Progenitor cell of endocrine pancreas (in vitro differentiated cells): ENCODE measurements around the gene RNF128. TPM values are rescaled to one million over a fixed set of nuclear protein-coding genes. Genes with fewer than 3 reads are reported as not detected.

ENCODE experiments used
- DNase-seq: peaks from one replicate; pipeline ENCODE4 v3.0.0; 2021; ENCODE audit warnings: low spot score; ENCODE audit not compliant: unreplicated experiment
- H3K27ac Mint-ChIP-seq: 2 replicates; pipeline ENCODE4 v1.8.0; 2021; ENCODE audit warnings: mild to moderate bottlenecking, moderate library complexity, mixed read lengths
- H3K27me3 Mint-ChIP-seq: 2 replicates; pipeline ENCODE4 v1.8.0; 2021; ENCODE audit warnings: mixed read lengths
- H3K36me3 Mint-ChIP-seq: 2 replicates; pipeline ENCODE4 v1.8.0; 2022; ENCODE audit warnings: mixed read lengths; ENCODE audit not compliant: insufficient read depth
- H3K4me1 Mint-ChIP-seq: 2 replicates; pipeline ENCODE4 v1.8.0; 2021; ENCODE audit warnings: low read depth, mixed read lengths
- H3K4me3 Mint-ChIP-seq: 2 replicates; pipeline ENCODE4 v1.8.0; 2021; ENCODE audit warnings: low read depth, mild to moderate bottlenecking, moderate library complexity, mixed read lengths
- H3K9me3 Mint-ChIP-seq: 2 replicates; pipeline ENCODE4 v1.8.0; 2021; ENCODE audit warnings: low read depth, mixed read lengths
- CTCF ChIP-seq: fragments of 200-600 bp; sonication (generic); IDR thresholded peaks from one replicate; pipeline ENCODE4 v1.5.0; 2021; ENCODE audit warnings: antibody characterized with exemption, mild to moderate bottlenecking; ENCODE audit not compliant: unreplicated experiment
- total RNA-seq: library from RNA; stranded (reverse); gene quantifications from 2 replicates; pipeline ENCODE4 v1.2.1, GENCODE V29; 2021

Gene RNF128
- total RNA-seq, 1 donor from 2014 or later = 14.8 TPM

GRCh38 chrX:106710771-106711170 is 15.7 kb upstream of the RNF128 start:
- peaks cover 16% of the 10 kb centered on the region for H3K9me3 Mint-ChIP-seq
- H3K4me3 Mint-ChIP-seq = no peak overlapping the region
- H3K27me3 Mint-ChIP-seq = no peaks in the 10 kb centered on the region
- H3K36me3 Mint-ChIP-seq = peaks cover 3% of the 10 kb centered on the region
- peaks cover 5% of the 10 kb centered on the region for H3K4me1 Mint-ChIP-seq
- TF ChIP-seq CTCF = no peak
- no peak overlapping the region for H3K27ac Mint-ChIP-seq
- DNase-seq = no peak

- no peak overlapping the region for H3K4me3 Mint-ChIP-seq
These were observed 15.1 kb upstream of the RNF128 start for GRCh38 chrX:106711375-106711774.

GRCh38 chrX:106716004-106716403 is 10.5 kb upstream of the RNF128 start:
- Mint-ChIP-seq H3K9me3 (peaks cover 17% of the 10 kb centered on the region), H3K4me1 (peaks cover 26% of the 10 kb centered on the region), H3K4me3 (no peak overlapping the region), H3K27ac (peak overlapping the region; percentile 80), H3K27me3 (no peaks in the 10 kb centered on the region), H3K36me3 (peaks cover 5% of the 10 kb centered on the region)
- DNase-seq = no peak
- TF ChIP-seq CTCF = no peak

More at GRCh38 chrX:106711375-106711774, 15.1 kb upstream of the RNF128 start:
- Mint-ChIP-seq H3K36me3 (peaks cover 3% of the 10 kb centered on the region), H3K27me3 (no peaks in the 10 kb centered on the region), H3K9me3 (peaks cover 20% of the 10 kb centered on the region), H3K27ac (no peak overlapping the region), H3K4me1 (peaks cover 10% of the 10 kb centered on the region)
- no peak for TF ChIP-seq CTCF
- no peak for DNase-seq

- peaks cover 26% of the 10 kb centered on the region for H3K4me1 Mint-ChIP-seq
- H3K27me3 Mint-ChIP-seq = no peaks in the 10 kb centered on the region
- no peak for DNase-seq
- no peak overlapping the region for H3K4me3 Mint-ChIP-seq
- H3K9me3 Mint-ChIP-seq = peaks cover 16% of the 10 kb centered on the region
- H3K27ac Mint-ChIP-seq = peak overlapping the region; percentile 80
- peaks cover 5% of the 10 kb centered on the region for H3K36me3 Mint-ChIP-seq
- TF ChIP-seq CTCF = no peak
These were observed 10.0 kb upstream of the RNF128 start for GRCh38 chrX:106716463-106716862.

GRCh38 chrX:106718709-106719108 is 7.8 kb upstream of the RNF128 start:
- no peak for DNase-seq
- TF ChIP-seq CTCF = no peak
- Mint-ChIP-seq H3K9me3 (peaks cover 23% of the 10 kb centered on the region), H3K4me3 (peak overlapping the region; percentile 12), H3K27ac (peak overlapping the region; percentile 88), H3K4me1 (peaks cover 26% of the 10 kb centered on the region), H3K36me3 (peaks cover 4% of the 10 kb centered on the region), H3K27me3 (no peaks in the 10 kb centered on the region)
